CD4-positive, alpha-beta T cell treated with Interferon alpha-2 for 1 hour (primary cell): ENCODE data around the gene ADPRS.
A peak's percentile ranks its signal among the peaks of the same experiment; 100 is the strongest.

Experiments
- DNase-seq, 2 donors: peaks; one replicate each; pipeline ENCODE4 v3.0.0-alpha.2; 2020 to 2022

Gene ADPRS

DNA sequence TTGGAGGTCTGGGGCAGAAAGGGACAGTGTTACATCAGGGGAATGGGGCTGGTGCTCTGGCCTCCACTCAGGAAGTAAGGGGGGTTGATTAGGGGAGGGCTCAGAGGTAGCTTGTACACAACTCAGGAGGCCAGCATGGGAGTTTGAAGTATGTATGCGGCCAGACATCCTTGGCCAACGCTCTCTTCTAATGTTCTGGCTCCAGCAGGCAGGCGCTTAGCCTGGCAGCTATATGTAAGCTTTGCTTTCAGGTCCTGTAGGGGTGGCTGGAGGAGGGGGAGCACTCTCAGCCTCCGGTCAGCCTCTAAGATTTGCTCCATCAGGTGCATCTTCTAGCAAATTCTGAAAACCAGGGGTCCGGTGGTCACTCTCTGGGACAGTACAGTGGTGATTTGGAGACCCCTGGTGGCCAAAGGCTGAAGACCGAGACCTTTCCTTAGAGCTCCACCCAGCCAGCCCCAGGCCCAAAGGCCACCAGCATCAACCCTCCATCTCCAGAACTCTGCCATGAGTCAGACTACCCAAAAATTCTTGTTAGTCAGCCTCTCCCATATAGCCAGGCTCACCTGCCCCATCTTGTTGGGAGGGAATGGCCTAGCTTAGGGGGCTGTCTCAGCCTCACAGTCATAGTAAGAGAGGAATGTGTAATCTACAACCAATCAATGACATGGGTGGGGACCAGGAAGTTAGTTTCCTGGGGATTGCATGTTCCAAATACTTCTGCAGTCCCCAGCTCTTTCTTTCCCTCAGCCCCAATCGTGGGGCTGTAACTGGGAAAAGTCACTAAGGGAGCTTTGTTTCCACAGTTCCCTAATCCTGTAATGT lies 46.0 kb downstream of the ADPRS start:
- DNase-seq = peak; percentile 29 to 33

- no peak for DNase-seq
Measured at GRCh38 chr1:36135330-36135667, 46.6 kb downstream of the ADPRS start.

GRCh38 chr1:36135796-36136195 lies 47.1 kb downstream of the ADPRS start:
- no peak for DNase-seq

GRCh38 chr1:36136535-36136934 lies 47.8 kb downstream of the ADPRS start:
- DNase-seq = no peak

- no peak for DNase-seq
Measured at GRCh38 chr1:36137226-36137625, 48.5 kb downstream of the ADPRS start.

DNA sequence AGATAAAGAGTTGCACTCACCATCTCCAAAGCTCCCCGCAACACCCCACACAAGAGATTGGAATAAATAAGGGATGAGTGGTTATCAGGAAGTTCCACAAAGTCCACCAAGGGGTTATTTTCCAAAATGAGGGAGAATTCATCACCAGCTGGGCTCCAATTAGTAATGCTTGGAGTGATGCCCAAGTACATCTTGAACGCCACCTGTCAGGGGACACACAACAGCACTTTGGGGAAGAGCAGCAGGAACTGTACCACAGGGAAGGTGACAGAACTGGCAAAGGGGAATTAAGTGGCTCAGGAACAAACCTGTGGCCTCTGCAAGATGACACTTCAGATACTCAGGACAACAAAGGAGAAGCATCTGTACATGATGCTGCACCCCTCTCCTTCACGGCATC lies 49.1 kb downstream of the ADPRS start:
- DNase-seq = no peak

GRCh38 chr1:36139521-36139920 lies 50.8 kb downstream of the ADPRS start:
- no peak for DNase-seq

DNA sequence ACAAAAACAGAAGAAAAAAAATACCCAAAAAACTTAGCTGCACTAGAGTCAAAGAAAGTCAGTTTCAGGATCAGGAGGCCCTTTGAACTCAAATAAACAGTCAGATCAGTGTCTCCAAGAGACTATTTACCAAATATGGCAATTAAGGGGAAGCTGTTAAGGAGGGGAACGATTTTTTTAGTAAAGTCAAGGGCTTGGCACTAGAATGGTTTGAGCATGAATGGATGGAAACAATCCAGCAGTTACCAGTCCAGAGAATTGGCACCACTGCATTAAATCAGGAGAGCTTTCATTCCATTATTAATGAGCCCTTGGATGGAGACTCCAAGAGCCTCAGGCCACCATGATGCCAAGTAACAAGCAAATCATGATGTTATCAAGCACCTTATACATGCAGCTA lies 53.4 kb downstream of the ADPRS start:
- DNase-seq = no peak

DNA sequence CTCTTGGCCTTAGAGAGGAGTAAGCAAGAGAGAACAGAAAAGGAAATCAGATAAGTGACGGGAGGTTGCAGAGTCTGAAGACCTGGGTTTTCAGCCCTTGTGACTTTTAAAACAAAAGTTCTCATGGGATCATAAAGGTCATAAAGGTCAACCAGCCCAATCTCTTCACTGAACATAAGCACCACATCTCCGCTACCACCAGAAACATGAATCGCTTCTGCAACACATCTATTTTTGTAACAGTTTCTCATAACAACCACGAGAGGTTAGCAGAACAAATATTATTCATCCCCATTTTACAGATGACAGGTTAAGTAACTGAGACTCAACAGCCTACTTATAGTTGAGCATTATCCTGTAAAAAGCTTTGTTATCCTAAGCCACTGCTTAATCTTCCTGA lies 54.7 kb downstream of the ADPRS start:
- DNase-seq = no peak
